Hematopoietic multipotent progenitor cell (in vitro differentiated cells): ENCODE results near the gene BANP. TPM values are rescaled to one million over a fixed set of nuclear protein-coding genes. Genes with fewer than 3 reads are reported as not detected.
"Not testable (repeated sequence)": the region's sequence is repeated elsewhere in the genome, so short reads cannot be mapped to it uniquely, and the experiment has no call there.

ENCODE experiments used
- DNase-seq, 3 donors: peaks; one replicate each; pipeline ENCODE4 v3.0.0-alpha.2; 2011 to 2015; ENCODE audit warnings: low read depth in 2 of 3, low spot score in 2 of 3
- total RNA-seq: library from RNA; depleted of rRNA; stranded (reverse); fragments of >200 nt; gene quantifications from one replicate; pipeline ENCODE4 v1.2.3, GENCODE V29; 2012

BANP gene
- total RNA-seq, 1 donor, result 74.1 TPM

DNA sequence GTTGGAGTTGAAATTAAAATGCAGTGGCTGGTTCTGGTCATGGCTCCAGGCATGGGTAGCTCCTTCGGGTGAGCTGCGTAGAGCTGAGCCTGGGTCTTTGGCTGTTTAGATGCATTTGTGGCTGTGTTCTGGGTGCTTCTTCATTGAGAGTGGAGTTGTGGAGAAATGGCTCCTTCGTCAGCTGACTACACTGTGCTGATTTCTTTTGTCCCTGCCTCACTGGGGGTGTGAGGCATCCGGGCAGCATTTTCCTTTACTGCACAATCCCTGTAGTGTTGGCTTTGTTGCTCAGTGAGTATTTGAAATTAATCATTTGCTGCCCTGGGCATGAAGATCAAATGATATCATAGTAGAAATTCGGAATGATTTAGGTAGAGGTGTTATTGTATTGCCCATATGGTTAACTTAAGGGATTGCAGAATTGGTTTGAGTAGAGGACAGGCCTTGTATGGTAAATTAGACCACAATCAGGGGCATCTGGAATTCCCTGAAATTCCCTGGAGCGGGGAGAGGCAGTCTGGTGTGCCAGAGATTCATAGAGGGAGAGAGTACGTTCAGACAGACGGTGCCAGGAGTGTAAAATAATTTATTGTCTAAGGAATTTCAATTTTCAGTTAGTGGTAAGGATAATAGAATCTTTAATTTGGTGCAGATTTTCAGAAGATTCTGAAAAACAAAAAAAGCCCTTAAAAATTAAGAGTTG, 92.1 kb downstream of the BANP start:
- DNase-seq, result not testable (repeated sequence)

DNA sequence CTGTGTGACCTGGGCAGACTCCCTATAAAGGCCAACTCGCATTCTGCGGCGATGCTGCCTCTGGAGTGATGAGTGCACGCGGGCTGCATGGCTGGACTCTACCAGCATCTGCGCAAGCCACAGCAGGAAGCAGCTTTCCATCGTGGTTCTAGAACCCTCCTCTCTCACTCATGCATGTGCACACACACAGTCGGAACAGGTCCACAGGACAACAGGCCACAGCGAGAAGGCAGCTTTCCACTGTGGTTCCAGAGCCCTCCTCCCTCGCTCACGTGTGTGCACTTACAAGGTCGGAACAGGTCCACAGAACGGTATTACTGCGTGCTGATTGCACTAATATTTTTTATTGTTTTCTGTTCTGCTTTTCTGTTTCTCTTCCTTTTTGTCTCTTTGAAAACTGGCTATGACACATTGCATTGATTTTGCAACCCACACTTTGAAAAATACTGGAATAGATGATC, 92.9 kb downstream of the BANP start:
- DNase-seq, result not testable (repeated sequence)

GRCh38 chr16:88045361-88045760, 94.1 kb downstream of the BANP start:
- DNase-seq, result not testable (repeated sequence)

DNA sequence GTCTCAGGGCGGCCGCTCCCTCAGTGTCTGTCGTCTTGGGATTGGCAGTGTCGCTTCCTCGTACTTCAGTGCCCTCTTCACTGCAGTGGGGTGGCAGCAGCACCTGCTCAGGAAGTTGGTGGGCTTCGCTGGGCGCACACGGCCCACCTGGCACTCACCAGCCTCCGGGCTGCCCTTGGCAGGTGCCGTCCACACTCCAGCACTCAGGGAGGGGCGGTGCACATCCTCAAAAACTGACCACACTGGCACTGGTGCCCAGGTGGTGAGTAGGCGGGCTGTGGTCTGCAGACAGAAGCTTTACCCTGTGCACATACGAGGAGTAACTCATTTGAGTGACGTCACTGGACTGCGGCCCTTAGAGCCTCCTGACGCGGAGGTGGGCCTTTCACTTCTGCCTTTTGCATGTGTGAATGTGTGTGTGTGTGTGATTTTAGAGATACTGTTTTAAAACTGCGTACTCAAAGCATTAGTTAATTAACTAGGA, 94.6 kb downstream of the BANP start:
- peak in 1 of 3 donors; percentile 26 for DNase-seq

- no peak for DNase-seq
Observed at GRCh38 chr16:88047462-88047861, 96.2 kb downstream of the BANP start.

- no peak for DNase-seq
Observed at GRCh38 chr16:88048985-88049384, 97.8 kb downstream of the BANP start.

DNA sequence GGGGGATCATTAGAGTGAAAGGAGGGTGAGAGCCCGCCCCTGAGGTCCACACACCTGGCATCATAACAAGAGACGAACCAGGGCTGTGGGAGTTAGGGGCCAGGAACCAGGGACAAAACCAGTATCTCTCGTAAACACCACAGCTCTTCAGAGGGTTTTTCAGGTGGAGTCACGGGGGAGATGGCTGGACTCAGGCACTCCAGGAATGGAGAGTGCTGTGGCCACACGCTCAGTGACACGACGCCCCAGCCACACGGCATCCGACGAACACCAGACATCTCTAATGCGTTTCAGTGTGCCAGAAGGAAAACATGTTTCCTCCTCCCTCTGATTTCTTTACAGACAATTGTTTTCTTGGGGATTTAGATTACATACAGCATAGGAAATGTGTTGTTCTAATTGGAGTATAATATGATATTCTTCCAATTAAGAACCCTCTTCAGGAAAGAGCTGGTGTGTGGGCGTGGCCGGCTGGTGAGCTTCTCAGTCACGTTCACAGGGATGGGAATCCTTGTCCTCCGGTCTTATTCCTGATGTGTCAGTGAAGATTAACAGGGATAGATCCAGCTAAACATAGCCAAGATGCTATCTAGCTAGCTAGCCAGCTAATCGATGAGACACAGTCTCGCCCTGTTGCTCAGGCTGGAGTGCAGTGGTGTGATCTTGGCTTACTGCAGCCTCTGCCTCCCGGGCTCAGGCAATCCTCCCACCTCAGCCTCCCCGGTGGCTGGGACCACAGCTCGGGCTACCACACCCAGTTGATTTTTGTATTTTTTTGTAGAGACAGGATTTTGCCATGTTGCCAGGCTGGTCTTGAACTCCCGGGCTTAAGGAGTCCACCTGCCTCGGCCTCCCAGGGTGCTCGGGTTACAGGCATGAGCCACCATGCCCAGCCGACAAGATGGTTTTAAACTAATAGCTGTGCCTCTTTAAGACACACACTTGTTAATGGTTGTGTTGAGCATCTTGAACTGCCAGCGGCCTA, 98.6 kb downstream of the BANP start:
- no peak for DNase-seq

- DNase-seq, result no peak
Observed at GRCh38 chr16:88050952-88051660, 99.9 kb downstream of the BANP start.

DNA sequence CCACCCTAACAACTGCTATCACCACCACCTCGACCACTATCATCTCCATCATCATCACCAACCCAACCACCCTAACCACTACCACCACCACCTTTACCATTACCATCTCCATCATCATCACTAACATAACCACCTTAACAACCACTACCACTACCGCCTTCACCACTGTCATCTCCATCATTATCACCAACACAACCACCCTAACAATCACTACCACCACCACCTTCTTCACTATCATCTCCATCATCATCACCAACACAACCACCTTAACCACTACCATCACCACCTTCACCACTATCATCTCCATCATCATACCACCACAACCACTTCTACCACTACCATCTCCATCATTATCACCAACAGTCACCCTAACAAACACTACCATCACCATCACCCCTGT, 101.4 kb downstream of the BANP start:
- DNase-seq, result no peak

- not testable (repeated sequence) for DNase-seq
Observed at GRCh38 chr16:88053479-88053878, 102.2 kb downstream of the BANP start.

DNA sequence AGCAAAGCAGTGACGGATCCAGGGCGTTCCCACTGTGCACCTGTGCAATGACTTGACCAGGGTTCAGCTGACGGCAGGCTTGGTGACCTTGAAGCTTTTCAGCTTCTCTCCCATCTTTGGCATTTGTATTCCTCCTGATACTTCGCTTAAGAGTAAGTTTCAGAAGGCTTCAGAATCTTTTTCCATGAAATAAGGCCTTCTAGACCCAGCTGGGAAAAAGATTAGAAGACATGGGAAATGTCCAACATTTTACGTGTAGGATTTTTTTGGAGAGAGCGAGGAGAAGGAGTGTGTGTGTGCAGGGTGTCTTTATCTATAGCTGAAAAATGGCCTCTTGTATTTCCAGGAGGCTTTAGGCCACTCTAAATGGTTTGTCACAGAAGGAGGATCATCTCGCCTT, 104.1 kb downstream of the BANP start:
- DNase-seq, result no peak

GRCh38 chr16:88056212-88056611, 105.0 kb downstream of the BANP start:
- DNase-seq, result no peak

DNA sequence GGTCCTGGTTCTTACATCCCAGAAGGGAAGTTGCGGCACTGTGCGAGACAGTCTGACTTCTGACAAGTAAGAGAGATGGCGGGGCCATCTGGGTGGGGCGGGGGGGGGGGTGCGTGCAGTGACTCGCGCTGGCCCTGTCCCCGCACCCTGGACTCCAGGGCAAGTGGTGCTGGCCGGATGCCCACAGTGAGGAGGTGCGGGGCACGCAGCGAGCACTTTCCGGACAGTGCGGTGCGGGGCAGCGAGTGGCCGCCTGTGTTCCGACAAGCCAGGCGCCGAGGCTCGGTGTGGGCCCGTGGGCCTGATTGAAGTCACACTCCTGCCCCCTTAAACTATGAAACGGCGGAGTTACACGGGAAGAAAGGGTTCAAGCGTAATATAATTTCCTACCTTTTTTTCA, 106.4 kb downstream of the BANP start:
- DNase-seq, result no peak

GRCh38 chr16:88058136-88058535, 106.9 kb downstream of the BANP start:
- no peak for DNase-seq

DNA sequence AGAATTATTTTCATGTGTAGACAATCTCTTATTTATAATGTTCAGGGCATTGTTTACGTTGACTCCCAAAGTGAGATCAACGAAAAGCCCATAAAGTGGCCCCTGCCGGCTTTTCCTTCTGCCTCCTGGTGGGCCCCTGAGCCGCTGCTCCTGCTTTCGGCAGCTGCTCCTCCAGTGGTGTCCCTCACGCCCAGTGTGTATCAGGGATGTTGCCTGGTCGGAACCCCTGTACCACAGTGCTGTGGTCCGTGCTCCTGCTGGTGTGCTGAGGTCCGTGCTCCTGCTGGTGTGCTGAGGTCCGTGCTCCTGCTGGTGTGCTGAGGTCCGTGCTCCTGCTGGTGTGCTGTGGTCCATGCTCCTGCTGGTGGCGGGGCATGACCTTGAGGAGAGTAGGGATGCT, 107.6 kb downstream of the BANP start:
- DNase-seq, result no peak

- DNase-seq, result no peak
Observed at GRCh38 chr16:88059701-88060386, 108.6 kb downstream of the BANP start.

DNA sequence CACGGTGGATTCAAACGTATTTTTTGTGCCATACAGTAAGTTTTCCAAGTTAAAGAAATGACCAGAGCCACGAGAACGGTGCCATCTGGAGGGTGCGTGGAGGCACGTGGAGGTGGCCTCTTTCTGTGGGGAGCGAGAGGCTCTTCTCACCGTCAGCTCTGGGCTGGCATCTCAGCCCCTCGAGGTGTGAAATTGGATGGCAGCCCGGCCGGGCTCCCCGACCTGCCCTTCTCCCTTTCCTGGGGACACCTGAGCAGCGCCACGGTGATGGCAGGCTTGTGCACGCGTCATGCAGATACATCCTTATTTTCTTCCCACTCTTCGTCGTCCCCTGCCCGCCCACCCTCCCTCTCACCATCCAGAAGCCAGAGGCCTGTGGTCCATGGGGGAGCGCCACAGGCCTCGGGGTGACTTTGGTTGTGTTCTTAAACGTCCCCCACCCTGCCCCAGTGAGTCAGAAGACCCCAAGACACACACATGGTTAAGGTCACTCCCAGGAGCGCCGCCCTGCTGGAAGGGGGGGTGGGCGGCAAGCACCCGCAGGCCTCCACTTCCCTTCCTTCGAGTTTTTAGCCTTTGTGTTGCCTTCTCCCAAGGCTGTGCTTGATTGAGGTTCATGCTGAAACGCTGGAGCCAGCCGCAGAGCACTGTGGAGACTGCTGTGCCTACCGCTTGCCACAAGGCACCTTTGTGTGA, 109.4 kb downstream of the BANP start:
- no peak for DNase-seq

GRCh38 chr16:88061346-88062110, 110.3 kb downstream of the BANP start:
- no peak for DNase-seq
